Myometrial cell (primary cell): Measurements from ENCODE around the gene STRIT1. TPM values are rescaled to one million over a fixed set of nuclear protein-coding genes. Genes with fewer than 3 reads are reported as not detected.

Source experiments
- total RNA-seq: library from RNA; depleted of rRNA; stranded (reverse); fragments of >200 nt; gene quantifications from 2 replicates; pipeline ENCODE4 v1.2.3, GENCODE V29; 2015

STRIT1 gene
- total RNA-seq, result not detected in 2 replicates

GRCh38 chr3:155293516-155293915, at the start of gene STRIT1:
STRIT1 (minus strand) TSS chr3:155293683.

Other genes starting within 250 kb of the STRIT1 start
- 431 and 481 TPM in 2 replicates for gene MME, start 213.4 kb downstream of the STRIT1 start, total RNA-seq